Upper lobe of left lung (tissue), 6 donors: ENCODE results near the gene MRPL43. TPM values are rescaled to one million over a fixed set of nuclear protein-coding genes. Genes with fewer than 3 reads are reported as not detected.
A peak's percentile ranks its signal among the peaks of the same experiment; 100 is the strongest.

Experiments used
- ATAC-seq, 2 donors: fragments of 200-7000 bp; cut with Tn5 transposase; one replicate each; pipeline ENCODE4 v1.9.1; 2022; ENCODE audit warnings: mild to moderate bottlenecking in 2 of 2, moderate library complexity in 2 of 2; ENCODE audit not compliant: low FRiP score in 2 of 2
- DNase-seq, 2 donors: peaks; one replicate each; pipeline ENCODE4 v3.0.0-alpha.2; 2019 to 2020
- H3K27ac ChIP-seq, 4 donors: fragments of 200-600 bp; sonication (generic); one replicate each; pipeline ENCODE4 v1.5.1; 2016 to 2019
- H3K27me3 ChIP-seq, 4 donors: fragments of 200-600 bp; sonication (generic); one replicate each; pipeline ENCODE4 v1.5.1; 2017 to 2019
- H3K36me3 ChIP-seq, 4 donors: fragments of 200-600 bp; sonication (generic); one replicate each; pipeline ENCODE4 v1.5.1; 2016 to 2019
- H3K4me1 ChIP-seq, 4 donors: fragments of 200-600 bp; sonication (generic); one replicate each; pipeline ENCODE4 v1.5.1; 2018 to 2019
- H3K4me3 ChIP-seq, 4 donors: fragments of 200-600 bp; sonication (generic); one replicate each; pipeline ENCODE4 v1.5.1; 2017 to 2019; ENCODE audit warnings: mild to moderate bottlenecking in 2 of 4, moderate library complexity in 1 of 4
- H3K9me3 ChIP-seq, 4 donors: fragments of 200-600 bp; sonication (generic); one replicate each; pipeline ENCODE4 v1.5.1; 2018 to 2019
- EP300 ChIP-seq, 4 donors: sonication (generic); formaldehyde crosslinking; IDR thresholded peaks; one replicate each; pipeline ENCODE4 v1.5.1; 2017; ENCODE audit warnings: antibody characterized with exemption in 4 of 4, control low read depth in 2 of 4
- POLR2A ChIP-seq, 4 donors: fragments of 450-650 bp; IDR thresholded peaks; one replicate each; pipeline ENCODE4 v1.5.1; 2016 to 2017; ENCODE audit warnings: antibody characterized with exemption in 4 of 4, mild to moderate bottlenecking in 2 of 4
- POLR2AphosphoS5 ChIP-seq, 2 donors: sonication (generic); formaldehyde crosslinking; IDR thresholded peaks; one replicate each; pipeline ENCODE4 v1.5.1; 2017; ENCODE audit warnings: antibody characterized with exemption in 2 of 2
- WGBS, 2 donors: methylation state at CpG; one replicate each; pipeline ENCODE4 v1.1.5; 2017 to 2018; 5-methylcytosine and 5-hydroxymethylcytosine counted together
- total RNA-seq, 6 donors: library from RNA; depleted of rRNA in 4 of 6; stranded (reverse); fragments of >200 nt in 4 of 6; gene quantifications; one replicate each; pipeline versions ENCODE4 v1.1.0 to v1.2.1, GENCODE V29; 2016 to 2021
- TF ChIP-seq, protein P1 (sequence below), 6 experiments: fragments of 450-650 bp in 4 of 6; fragments of 200-600 bp in 2 of 6; sonication (generic) in 2 of 6; IDR thresholded peaks; one replicate each; pipeline ENCODE4 v1.5.1; 2016 to 2019; ENCODE audit warnings: antibody characterized with exemption in 6 of 6
- donor health status: DM: no; HTN: no; CAD: no; lungs with moderate emphysema.
- donor health status: DM: no; HTN: yes; CAD: no; lungs with severe emphysema.

The MRPL43 gene
- total RNA-seq, 6 donors from 2014 or later: 40.2 to 72.1 (median 63.5) TPM

DNA sequence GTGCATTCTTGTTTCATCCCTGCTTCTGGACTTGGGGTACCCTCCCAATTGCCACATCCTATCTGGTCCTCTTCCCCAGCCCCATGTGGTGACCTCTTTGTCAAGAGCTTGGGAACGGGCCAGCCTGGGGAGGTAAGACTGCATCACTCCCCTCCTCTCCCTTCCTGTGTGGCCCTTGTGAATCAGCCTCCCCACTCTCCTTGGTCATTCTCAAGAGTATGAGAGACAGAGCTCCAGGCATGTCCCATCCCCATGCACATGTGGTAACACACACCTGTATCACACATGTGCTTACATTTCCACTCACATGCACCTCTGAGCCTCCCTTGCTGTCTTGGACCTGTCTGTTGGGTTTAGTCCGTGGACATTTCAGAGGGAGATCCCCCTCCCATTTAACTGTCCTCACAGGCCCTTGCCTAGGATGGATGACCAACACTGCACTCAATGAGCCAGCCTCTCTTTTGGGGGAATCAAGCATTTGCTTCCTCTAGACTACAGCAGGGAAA is 2.6 kb downstream of the MRPL43 start:
- peak in 1 of 2 donors; percentile 8 for DNase-seq

DNA sequence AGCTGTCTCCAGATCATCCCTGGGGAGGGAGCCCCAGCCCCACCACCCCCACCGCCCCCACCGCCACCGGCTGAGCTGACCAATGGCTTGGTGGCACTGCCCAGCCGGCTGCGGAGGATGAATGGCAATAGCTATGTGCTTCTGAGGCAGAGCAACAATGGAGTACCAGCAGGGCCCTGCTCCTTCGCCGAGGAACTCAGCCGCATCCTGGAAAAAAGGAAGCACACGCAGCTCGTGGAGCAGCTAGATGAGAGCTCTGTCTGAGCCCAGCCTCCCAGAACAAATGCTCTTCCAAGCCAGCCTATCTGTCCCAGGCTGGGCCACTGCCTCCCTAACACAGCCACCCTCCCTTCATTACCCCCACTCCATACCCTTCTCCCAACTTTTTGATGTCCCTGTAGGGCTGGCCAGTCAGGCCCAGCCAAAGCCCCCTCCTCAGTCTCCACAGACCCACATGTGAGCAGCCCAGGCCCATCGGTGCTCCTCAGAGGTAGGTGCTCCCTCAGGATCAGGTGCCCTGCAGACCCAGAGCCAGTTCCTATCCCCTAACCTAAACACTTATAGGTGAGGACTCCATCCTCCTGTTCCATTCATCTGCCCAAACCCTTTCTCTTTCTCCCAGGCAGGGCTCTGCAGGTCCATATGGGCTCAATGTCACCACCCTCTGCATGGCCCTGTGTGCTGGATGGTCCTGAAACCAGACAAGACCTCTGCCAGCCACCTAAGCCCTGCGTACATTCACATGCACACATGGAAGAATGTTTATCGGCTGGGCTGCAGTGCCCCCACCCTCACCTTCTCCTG is 3.2 kb downstream of the MRPL43 start:
- no peak for TF ChIP-seq POLR2AphosphoS5 (IDR thresholded peaks at IDR 0.05)
- no peak for TF ChIP-seq POLR2A (IDR thresholded peaks at IDR 0.05)
- TF ChIP-seq EP300 (IDR thresholded peaks at IDR 0.05): no peak
- TF ChIP-seq, protein P1, sequence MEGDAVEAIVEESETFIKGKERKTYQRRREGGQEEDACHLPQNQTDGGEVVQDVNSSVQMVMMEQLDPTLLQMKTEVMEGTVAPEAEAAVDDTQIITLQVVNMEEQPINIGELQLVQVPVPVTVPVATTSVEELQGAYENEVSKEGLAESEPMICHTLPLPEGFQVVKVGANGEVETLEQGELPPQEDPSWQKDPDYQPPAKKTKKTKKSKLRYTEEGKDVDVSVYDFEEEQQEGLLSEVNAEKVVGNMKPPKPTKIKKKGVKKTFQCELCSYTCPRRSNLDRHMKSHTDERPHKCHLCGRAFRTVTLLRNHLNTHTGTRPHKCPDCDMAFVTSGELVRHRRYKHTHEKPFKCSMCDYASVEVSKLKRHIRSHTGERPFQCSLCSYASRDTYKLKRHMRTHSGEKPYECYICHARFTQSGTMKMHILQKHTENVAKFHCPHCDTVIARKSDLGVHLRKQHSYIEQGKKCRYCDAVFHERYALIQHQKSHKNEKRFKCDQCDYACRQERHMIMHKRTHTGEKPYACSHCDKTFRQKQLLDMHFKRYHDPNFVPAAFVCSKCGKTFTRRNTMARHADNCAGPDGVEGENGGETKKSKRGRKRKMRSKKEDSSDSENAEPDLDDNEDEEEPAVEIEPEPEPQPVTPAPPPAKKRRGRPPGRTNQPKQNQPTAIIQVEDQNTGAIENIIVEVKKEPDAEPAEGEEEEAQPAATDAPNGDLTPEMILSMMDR (IDR thresholded peaks at IDR 0.05): no peak
- H3K9me3 ChIP-seq: no peaks in the 10 kb centered on the region
- no peak overlapping the region for H3K4me3 ChIP-seq
- no peaks in the 10 kb centered on the region for H3K27me3 ChIP-seq
- H3K36me3 ChIP-seq: peaks cover 0 to 51% (median 28%) of the 10 kb centered on the region in 4 donors
- DNase-seq (peak in 1 of 2 donors; percentile 16), ATAC-seq (no peak)
- peaks cover 19 to 32% (median 22%) of the 10 kb centered on the region in 4 donors for H3K4me1 ChIP-seq
- H3K27ac ChIP-seq: no peak overlapping the region
- 81 to 94% methylated on average over 5 to 13 of the region's 13 CpGs for WGBS, 2 donors

More for the DNA sequence above, 2.6 kb downstream of the MRPL43 start:
- Histone ChIP-seq H3K4me3 (no peak overlapping the region), H3K9me3 (no peaks in the 10 kb centered on the region), H3K27ac (no peak overlapping the region), H3K36me3 (peaks cover 0 to 49% (median 26%) of the 10 kb centered on the region in 4 donors), H3K4me1 (peaks cover 19 to 32% (median 22%) of the 10 kb centered on the region in 4 donors), H3K27me3 (no peaks in the 10 kb centered on the region)
- TF ChIP-seq, protein P1 (IDR thresholded peaks at IDR 0.05): no peak
- no peak for TF ChIP-seq POLR2A (IDR thresholded peaks at IDR 0.05)
- ATAC-seq: no peak
- WGBS, 2 donors: 75 to 81% methylated on average over 2 of the region's 2 CpGs

DNA sequence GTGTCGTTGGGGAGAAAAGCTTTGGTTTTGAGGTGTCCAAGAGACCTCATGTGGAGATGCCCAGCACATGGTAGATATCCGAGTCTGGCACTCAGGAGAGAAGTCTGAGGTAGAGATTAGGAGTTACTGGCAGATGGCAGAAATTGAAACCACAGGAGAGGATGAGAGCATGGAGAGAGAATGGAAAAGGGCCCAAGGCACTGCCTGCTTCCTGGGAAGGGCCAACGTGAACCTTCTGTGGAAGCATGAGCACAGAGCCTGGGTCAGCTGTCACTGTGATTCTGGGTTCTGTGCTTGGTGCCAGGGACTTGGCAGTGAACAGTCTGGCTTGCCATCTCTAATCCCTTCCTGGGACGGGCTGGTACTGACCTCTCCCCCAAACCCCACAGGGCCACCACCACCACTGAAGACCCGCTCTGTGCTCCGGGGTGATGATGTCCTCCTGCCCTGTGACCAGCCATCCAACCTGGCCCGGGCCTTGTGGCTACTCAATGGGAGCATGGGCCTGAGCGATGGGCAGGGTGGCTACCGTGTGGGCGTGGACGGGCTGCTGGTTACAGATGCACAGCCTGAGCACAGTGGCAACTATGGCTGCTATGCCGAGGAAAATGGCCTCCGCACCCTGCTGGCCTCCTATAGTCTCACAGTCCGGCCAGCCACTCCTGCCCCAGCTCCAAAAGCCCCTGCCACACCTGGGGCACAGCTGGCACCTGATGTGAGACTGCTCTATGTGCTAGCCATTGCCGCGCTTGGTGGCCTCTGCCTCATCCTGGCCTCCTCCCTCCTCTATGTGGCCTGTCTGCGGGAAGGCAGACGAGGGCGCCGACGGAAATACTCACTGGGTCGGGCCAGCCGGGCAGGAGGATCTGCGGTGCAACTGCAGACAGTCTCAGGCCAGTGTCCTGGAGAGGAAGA is 4.1 kb downstream of the MRPL43 start:
- H3K27ac ChIP-seq: no peak overlapping the region
- H3K9me3 ChIP-seq: no peaks in the 10 kb centered on the region
- no peak overlapping the region for H3K4me3 ChIP-seq
- WGBS, 2 donors: 95% methylated on average over 11 to 21 of the region's 24 CpGs
- TF ChIP-seq, protein P1 (IDR thresholded peaks at IDR 0.05): no peak
- TF ChIP-seq EP300 (IDR thresholded peaks at IDR 0.05) (no peak), POLR2A (IDR thresholded peaks at IDR 0.05) (no peak), POLR2AphosphoS5 (IDR thresholded peaks at IDR 0.05) (no peak)
- no peaks in the 10 kb centered on the region for H3K27me3 ChIP-seq
- DNase-seq (peak in 1 of 2 donors; percentile 77), ATAC-seq (no peak)
- H3K4me1 ChIP-seq: peaks cover 14 to 25% (median 15%) of the 10 kb centered on the region in 4 donors
- peaks cover 0 to 59% (median 31%) of the 10 kb centered on the region in 4 donors for H3K36me3 ChIP-seq

DNA sequence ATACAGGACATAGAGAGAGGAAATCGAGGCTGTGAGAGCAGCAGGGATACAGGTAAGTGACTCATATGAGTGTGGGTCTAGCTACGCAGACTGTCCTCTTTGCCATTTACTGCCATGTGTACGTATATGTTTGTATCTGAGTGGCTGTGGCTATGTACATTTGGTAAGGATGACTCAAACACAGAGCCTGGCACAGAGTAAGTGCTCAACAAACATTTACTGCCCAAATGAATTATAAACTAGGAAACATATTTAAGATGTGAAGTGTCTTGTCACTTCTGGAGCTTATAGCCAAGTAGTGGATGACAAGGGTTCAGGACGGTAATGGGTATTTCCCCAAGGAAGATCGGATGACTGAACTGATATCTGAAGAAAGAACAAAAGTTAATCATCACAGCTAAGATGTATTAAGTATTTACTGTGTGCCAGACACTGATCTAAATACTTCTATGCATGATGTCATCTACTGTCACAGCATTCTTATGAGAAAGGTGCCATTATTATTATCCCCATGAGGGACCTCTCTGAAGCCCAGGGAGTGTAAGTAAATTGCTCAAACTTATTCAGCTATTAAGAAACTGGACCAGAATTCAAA is 6.0 kb downstream of the MRPL43 start:
- WGBS, 2 donors: 88 to 90% methylated on average over 5 of the region's 5 CpGs
- no peak overlapping the region for H3K4me3 ChIP-seq
- no peak for ATAC-seq

More for the DNA sequence above, 6.0 kb downstream of the MRPL43 start:
- Histone ChIP-seq H3K4me1 (peaks cover 2 to 9% (median 4%) of the 10 kb centered on the region in 4 donors), H3K36me3 (peaks cover 0 to 68% (median 31%) of the 10 kb centered on the region in 4 donors), H3K27ac (no peak overlapping the region), H3K27me3 (no peaks in the 10 kb centered on the region), H3K9me3 (no peaks in the 10 kb centered on the region)
- no peak for DNase-seq
- TF ChIP-seq, protein P1 (IDR thresholded peaks at IDR 0.05): no peak
- no peak for TF ChIP-seq EP300 (IDR thresholded peaks at IDR 0.05)
- TF ChIP-seq POLR2AphosphoS5 (IDR thresholded peaks at IDR 0.05): no peak
- no peak for TF ChIP-seq POLR2A (IDR thresholded peaks at IDR 0.05)
